GM18951 (cell line): Measurements from ENCODE around the gene PSMB3.
"Not testable (repeated sequence)": the region's sequence is repeated elsewhere in the genome, so short reads cannot be mapped to it uniquely, and the experiment has no call there.

Experiments used
- POLR2A ChIP-seq: IDR thresholded peaks from 4 replicates; pipeline ENCODE4 v1.6.1; 2011; ENCODE audit warnings: mild to moderate bottlenecking; ENCODE audit not compliant: insufficient read length, insufficient read depth; ENCODE audit errors: extremely low read depth
- in situ Hi-C: fragments of 300-500 bp; cut with MboI; formaldehyde crosslinking; loops from one replicate; pipeline ENCODE4 v1.12.0; 2022; ENCODE audit warnings: low sequenced_read_pairs, mixed read lengths, inconsistent platforms; ENCODE audit not compliant: unreplicated experiment

PSMB3 gene

DNA sequence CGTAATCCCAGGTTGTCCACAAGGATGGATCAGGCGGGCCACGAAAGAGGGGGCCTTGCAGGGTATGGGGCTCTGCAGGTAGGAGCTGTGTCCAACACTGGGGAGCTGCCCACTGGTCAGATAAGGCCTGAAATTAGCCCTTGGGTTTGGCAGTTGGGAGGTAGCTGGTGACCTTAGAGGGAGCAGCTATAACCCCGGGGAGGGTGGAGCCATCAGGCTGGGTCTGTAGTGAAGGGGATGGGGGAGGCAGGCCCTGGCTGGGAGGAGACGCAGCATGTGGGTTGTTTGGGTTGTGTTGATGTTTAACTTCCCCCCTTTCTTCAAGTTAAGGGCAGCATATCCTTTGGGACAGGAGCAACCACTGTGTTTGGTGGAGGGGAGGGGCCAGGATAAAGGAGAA is 41.6 kb upstream of the PSMB3 start:
- in situ Hi-C loops = no loop called here

DNA sequence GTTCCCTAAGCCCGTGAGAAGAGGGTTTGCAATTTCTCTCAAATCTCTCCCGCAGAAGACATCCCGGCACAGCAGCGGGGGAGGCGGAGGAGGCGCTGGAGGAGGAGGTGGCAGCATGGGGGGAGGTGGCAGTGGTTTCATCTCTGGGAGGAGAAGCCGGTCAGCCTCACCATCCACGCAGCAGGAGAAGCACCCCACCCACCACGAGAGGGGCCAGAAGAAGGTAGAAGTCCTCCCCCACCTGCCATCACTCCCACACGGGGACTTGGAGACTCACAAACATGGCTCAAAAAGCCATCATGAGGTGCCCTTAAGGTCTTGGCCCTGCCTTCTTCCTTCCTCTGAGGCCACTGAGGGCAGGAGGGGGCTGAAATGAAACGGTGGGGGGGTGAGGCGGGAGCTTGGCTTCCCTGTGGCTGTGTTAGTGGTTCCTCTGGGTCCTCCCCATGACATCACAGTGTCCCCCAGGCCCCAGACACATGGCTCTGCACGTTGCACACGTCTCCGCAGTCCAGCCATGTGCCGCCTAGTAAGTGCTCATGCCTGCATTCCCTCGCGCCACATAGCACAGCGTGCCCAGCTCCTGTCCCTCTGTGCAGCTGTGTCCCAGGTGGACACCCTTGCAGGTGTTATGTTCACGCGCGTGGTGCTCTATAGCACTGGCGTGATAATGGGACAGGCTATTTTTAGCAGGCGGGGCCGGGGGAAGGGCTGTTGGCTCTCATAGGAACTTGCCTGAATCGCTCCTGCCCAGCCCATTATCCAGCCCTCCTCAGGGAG is 40.6 kb upstream of the PSMB3 start:
- in situ Hi-C loops = no loop called here
- TF ChIP-seq POLR2A = no peak

More for the DNA sequence above, 41.6 kb upstream of the PSMB3 start:
- no peak for TF ChIP-seq POLR2A

DNA sequence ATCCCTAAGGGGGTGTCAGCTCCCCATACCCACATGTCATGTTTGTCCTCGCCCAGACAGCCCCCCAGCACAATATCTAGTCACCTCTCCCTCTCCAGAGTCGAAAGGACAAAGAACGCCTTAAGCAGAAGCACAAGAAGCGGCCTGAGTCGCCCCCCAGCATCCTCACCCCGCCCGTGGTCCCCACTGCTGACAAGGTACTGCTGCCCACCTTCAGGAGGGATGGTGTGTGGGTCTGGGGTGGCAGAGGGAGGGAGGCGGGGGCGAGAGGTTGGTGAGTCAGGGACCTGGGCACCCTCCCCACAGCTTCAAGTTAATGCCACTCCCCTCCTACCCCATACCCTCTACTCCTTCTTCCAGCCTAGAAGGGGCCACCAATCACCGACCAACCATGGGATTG is 39.9 kb upstream of the PSMB3 start:
- no peak for TF ChIP-seq POLR2A
- in situ Hi-C loops = no loop called here

DNA sequence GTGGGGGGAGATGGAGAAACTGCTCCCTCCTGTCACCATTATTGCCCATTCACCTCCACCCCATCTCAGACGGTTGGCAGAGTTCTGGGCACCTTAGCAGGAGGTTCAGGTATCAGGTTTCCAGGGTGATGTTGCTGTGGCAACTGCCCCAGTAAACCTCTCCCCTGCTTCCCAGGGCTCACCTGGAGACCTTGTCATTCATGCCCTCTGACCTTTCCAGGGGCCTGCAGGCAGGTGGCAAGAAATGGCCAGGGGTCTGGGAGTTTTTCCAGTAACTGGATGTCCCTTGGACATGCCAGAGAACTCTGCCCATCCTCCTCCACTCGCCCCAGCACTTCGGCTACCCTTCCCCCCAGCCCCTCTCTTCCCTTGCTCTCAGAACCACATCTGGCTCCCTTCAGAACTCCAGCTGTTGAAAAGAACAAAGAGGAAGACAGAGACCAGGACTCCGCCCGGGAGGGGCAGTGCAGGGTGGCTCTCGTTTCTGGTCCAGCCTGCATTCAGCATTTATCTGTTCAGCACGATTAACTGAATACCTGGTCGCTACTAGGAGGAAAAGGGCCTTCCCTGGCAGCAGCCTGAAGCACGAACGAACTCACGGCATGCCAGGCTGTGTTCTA is 39.0 kb upstream of the PSMB3 start:
- TF ChIP-seq POLR2A = no peak
- in situ Hi-C loops = no loop called here

DNA sequence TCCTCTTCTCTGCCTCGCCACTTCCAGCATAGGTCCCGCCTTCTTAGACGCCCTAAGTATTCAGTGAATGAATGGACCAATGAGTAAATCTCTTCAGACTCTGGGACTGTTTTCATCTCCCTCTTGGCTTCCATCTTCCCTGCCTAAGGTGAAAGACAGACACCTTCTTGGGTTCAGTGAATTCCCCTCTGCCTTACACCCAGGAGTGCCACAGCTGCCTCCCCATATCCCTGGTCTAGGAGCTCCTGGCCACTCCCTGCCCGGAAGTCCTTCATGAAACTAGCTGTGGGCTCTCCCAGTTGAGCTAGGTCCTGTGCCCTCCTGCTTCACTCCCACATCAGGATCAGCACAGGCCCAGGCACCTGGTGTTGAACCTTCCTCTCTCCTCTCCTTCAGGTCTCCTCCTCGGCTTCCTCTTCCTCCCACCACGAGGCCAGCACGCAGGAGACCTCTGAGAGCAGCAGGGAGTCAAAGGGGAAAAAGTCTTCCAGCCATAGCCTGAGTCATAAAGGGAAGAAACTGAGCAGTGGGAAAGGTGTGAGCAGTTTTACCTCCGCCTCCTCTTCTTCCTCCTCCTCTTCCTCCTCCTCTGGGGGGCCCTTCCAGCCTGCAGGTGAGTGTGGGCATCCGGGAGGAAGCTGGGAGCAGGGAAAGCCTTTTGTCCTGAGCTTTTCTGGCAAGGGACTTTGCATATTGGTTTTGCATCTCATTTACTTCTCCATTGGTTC is 37.2 kb upstream of the PSMB3 start:
- TF ChIP-seq POLR2A = no peak
- in situ Hi-C loops = no loop called here

DNA sequence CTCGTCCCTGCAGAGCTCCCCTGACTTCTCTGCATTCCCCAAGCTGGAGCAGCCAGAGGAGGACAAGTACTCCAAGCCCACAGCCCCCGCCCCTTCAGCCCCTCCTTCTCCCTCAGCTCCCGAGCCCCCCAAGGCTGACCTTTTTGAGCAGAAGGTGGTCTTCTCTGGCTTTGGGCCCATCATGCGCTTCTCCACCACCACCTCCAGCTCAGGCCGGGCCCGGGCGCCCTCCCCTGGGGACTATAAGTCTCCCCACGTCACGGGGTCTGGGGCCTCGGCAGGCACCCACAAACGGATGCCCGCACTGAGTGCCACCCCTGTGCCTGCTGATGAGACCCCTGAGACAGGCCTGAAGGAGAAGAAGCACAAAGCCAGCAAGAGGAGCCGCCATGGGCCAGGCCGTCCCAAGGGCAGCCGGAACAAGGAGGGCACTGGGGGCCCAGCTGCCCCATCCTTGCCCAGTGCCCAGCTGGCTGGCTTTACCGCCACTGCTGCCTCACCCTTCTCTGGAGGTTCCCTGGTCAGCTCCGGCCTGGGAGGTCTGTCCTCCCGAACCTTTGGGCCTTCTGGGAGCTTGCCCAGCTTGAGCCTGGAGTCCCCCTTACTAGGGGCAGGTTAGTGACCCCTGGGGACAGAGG is 36.1 kb upstream of the PSMB3 start:
- in situ Hi-C loops = no loop called here
- no peak for TF ChIP-seq POLR2A

DNA sequence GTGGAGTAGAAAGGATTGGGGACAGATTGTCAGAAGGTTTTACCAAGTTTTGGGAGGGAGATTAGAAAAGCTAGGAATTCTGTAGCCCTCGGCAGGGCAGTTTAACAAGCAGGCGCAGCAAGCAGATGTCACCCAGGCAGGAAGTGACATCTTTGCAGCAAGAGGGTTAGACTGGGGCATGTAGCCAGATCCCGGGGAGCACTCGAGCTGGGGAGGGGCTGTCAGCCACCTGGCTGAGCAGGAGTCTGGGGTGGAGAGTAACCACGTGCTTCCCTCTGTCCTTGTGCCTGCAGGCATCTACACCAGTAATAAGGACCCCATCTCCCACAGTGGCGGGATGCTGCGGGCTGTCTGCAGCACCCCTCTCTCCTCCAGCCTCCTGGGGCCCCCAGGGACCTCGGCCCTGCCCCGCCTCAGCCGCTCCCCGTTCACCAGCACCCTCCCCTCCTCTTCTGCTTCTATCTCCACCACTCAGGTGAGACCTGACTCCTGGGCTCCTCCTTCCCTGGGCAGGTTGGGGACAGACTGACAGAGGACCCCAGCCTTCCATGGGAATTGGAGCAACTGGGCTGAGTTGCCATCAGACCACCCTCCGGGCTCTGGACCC is 35.3 kb upstream of the PSMB3 start:
- in situ Hi-C loops = no loop called here
- no peak for TF ChIP-seq POLR2A

DNA sequence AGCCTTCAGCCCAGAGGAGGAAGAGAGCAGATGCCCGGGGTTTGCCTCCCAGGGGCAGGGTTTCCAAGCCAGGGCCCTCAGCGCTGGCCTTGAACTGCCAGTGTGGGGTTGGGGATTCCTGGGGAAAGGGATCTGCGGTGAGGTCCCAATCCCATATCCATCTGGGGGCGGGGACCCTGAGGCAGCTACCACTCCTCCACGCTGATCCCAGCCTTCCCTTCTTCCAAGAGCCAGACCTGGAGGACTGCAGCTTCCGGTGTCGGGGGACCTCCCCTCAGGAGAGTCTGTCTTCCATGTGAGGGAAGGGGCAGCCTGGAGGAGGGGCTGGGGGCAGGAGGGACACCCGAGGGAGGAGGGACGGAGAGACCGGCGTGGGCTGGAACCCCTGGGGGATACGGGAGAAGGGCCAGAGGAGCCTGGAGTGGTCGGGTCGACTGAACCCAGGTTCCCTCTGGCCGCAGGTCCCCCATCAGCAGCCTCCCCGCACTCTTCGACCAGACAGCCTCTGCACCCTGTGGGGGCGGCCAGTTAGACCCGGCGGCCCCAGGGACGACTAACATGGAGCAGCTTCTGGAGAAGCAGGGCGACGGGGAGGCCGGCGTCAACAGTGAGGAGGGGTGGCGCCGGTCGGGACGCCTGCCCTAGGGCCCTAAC is 33.1 kb upstream of the PSMB3 start:
- TF ChIP-seq POLR2A = no peak

DNA sequence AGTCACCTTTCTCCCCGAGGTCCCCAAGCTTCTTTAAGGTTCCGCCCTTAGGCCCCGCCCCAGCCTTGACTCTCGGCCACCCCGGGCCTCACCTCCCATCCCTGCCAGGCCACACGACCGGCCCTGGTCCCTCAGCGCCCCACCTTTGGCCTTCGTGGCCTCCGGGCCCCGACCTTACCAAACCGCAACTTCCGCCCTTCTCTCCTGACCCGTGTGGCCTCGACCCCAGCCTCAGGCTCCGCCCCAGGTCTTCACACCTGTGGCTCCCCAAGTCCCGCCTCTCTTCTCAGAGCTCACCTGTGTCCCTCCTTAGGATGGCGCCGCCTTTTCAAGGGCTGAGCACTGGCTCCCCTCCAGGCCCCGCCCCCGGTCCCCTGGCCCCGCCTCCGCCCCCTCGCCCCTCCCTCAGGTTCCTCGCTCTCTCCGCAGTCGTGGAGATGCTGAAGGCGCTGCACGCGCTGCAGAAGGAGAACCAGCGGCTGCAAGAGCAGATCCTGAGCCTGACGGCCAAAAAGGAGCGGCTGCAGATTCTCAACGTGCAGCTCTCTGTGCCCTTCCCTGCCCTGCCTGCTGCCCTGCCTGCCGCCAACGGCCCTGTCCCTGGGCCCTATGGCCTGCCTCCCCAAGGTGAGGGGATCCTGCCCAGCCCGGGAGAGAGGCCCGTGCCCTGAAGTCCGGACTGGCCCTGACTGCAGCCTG is 32.4 kb upstream of the PSMB3 start:
- peak; percentile 5 for TF ChIP-seq POLR2A
- in situ Hi-C loops = no loop called here

More for the DNA sequence above, 33.1 kb upstream of the PSMB3 start:
- in situ Hi-C loops = no loop called here

DNA sequence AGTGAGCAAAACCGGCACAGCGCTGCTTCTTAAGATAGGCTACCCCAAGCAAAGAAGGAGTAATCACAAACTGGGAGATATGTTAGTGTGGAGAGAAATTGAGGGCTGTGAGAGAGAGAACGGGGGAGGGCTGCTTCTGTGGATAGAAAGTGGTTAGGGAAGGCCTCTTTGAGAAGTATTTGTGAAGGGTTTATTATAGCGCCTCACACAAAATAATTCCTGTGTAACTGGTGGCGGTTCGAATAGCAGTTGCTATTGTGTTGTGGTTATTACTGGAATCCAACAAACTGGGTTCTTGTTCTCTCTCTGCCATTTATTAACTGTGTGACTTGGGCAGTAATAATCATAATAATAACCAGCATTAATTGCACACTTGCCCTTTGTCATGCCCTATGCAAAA is 31.6 kb upstream of the PSMB3 start:
- TF ChIP-seq POLR2A = no peak

DNA sequence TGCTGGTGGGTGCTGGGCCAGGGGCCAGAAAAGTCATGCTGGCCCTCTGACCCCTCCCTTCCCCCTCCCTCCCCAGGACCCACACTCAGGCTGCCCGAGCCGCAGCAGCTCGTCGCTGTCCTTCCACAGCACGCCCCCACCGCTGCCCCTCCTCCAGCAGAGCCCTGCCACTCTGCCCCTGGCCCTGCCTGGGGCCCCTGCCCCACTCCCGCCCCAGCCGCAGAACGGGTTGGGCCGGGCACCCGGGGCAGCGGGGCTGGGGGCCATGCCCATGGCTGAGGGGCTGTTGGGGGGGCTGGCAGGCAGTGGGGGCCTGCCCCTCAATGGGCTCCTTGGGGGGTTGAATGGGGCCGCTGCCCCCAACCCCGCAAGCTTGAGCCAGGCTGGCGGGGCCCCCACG is 30.7 kb upstream of the PSMB3 start:
- in situ Hi-C loops = no loop called here
- TF ChIP-seq POLR2A = no peak

More for the DNA sequence above, 31.6 kb upstream of the PSMB3 start:
- in situ Hi-C loops = no loop called here

DNA sequence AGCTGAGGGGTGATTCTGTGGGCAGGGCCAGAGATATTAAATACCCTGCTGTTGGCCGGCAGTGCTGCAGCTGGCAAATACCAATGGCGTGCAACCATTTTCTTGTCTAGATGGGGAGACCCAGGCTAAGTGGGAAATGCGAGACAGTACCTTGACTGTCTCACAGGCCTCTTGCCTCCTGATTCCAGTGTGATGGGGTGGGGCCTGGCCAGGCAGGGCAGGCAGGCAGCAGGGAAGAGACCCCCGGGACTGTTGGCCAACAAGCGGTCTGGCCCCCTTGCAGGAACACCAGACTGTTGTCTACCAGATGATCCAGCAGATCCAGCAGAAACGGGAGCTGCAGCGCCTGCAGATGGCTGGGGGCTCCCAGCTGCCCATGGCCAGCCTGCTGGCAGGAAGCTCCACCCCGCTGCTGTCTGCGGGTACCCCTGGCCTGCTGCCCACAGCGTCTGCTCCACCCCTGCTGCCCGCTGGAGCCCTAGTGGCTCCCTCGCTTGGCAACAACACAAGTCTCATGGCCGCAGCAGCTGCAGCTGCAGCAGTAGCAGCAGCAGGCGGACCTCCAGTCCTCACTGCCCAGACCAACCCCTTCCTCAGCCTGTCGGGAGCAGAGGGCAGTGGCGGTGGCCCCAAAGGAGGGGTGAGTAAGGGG is 28.1 kb upstream of the PSMB3 start:
- in situ Hi-C loops = no loop called here
- TF ChIP-seq POLR2A = no peak

DNA sequence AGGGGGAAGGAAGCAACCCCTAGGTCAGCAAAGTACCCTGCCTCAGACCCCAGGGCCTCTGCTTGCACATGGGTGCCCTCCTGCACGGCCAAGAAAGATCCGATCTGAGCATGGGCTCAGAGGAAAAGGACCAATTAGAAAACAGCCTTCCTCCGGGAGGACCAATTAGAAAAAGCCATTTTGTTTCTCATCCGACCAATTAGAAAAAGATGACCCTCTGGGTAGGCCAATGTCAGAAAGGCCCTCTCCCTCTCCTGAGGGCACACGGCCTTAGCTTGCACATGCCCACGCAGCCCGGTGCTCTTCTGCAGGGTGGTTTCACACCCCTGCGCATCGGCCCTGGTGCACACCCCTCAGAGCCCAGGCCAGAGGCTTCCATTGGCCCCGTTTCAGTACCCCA is 27.5 kb upstream of the PSMB3 start:
- no peak for TF ChIP-seq POLR2A
- in situ Hi-C loops = no loop called here

DNA sequence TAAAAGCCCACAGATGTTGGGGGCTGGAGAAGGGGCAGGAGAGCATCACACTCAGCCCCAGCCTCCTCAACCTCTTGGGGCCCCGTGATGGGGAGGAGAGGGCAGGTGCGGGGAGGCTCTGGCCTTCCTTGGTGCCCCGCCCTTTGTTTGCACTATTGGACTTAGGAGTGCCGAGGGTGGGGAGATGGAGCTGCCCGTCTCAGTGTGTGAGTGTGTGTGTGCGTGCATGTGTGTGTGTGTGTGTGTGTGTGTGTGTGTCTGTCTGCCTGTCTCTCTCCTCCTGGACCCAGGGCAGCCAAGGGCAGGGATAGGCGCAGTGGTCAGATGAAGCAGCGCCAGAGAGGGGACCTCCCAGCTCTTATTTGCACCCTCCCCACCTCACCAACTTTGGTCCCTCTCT is 26.4 kb upstream of the PSMB3 start:
- in situ Hi-C loops = not testable (repeated sequence)
